Measurements from ENCODE around the gene GRP.

- TF ChIP-seq POLR2A (IDR thresholded peaks at IDR 0.05), result no peak
- no peak for TF ChIP-seq CTCF (IDR thresholded peaks at IDR 0.05)
Measured at GRCh38 chr18:59202258-59202820, 17.6 kb upstream of the GRP start.
